ENCODE data around the gene WFDC10A.
"Not testable (repeated sequence)": the region's sequence is repeated elsewhere in the genome, so short reads cannot be mapped to it uniquely, and the experiment has no call there.

The WFDC10A gene

GRCh38 chr20:45647441-45648050, 18.0 kb downstream of the WFDC10A start:
- no peak for DNase-seq (ENCODE audit: low read depth in 1 of 2, low spot score in 1 of 2)

- DNase-seq (ENCODE audit: low read depth in 1 of 2, low spot score in 1 of 2), result no peak
Measured at GRCh38 chr20:45649312-45649863, 19.8 kb downstream of the WFDC10A start.

- DNase-seq (ENCODE audit: low read depth in 1 of 2, low spot score in 1 of 2), result not testable (repeated sequence)
Measured at GRCh38 chr20:45651726-45652125, 22.2 kb downstream of the WFDC10A start.

- not testable (repeated sequence) for DNase-seq (ENCODE audit: low read depth in 1 of 2, low spot score in 1 of 2)
Measured at GRCh38 chr20:45657038-45657437, 27.5 kb downstream of the WFDC10A start.

- no peak for DNase-seq (ENCODE audit: low read depth in 1 of 2, low spot score in 1 of 2)
Measured at GRCh38 chr20:45670139-45670538, 40.6 kb downstream of the WFDC10A start, which contains the start of gene WFDC11. Gene WFDC11 (minus strand): TSS chr20:45670239. CDS start chr20:45650600, 19,639 bp downstream.

- no peak for DNase-seq (ENCODE audit: low read depth in 1 of 2, low spot score in 1 of 2)
Measured at GRCh38 chr20:45672765-45673164, 43.2 kb downstream of the WFDC10A start.

- DNase-seq (ENCODE audit: low read depth in 1 of 2, low spot score in 1 of 2), result no peak
Measured at GRCh38 chr20:45679650-45680049, 50.1 kb downstream of the WFDC10A start.
